ENCODE results near the gene STARD13. TPM values are rescaled to one million over a fixed set of nuclear protein-coding genes. Genes with fewer than 3 reads are reported as not detected.

The STARD13 gene
- total RNA-seq, 1 donor from 2014 or later: 23.6 TPM

DNA sequence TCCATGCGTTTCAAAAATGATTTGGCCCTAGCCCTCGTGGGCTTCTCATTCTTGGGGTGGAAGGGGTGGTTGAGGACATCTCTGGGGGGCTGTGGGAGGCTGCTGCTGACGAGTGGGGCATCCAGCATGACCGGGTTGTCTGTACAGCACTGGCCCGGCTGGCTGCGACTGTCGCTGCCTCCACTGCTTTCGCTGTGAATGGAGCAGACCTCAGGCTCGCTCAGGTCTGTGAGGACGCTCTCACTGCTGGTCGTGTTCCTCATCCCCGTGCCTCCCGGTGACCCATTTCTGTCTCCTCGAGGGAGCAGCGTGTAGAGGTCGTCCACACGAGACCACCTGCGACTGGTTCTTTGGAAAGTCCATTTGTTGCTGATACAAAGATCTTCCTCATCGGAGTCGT is 155.7 kb downstream of the STARD13 start:
- Mint-ChIP-seq H3K4me1 (peaks cover 12% of the 10 kb centered on the region), H3K36me3 (ENCODE audit: low read depth) (peaks cover 27% of the 10 kb centered on the region), H3K4me3 (no peak overlapping the region), H3K27me3 (ENCODE audit: low read depth) (no peaks in the 10 kb centered on the region), H3K27ac (ENCODE audit: unreplicated experiment) (no peak overlapping the region), H3K9me3 (peaks cover 4% of the 10 kb centered on the region)
- DNase-seq (ENCODE audit: low read depth, low spot score): no peak
- TF ChIP-seq, protein P1, sequence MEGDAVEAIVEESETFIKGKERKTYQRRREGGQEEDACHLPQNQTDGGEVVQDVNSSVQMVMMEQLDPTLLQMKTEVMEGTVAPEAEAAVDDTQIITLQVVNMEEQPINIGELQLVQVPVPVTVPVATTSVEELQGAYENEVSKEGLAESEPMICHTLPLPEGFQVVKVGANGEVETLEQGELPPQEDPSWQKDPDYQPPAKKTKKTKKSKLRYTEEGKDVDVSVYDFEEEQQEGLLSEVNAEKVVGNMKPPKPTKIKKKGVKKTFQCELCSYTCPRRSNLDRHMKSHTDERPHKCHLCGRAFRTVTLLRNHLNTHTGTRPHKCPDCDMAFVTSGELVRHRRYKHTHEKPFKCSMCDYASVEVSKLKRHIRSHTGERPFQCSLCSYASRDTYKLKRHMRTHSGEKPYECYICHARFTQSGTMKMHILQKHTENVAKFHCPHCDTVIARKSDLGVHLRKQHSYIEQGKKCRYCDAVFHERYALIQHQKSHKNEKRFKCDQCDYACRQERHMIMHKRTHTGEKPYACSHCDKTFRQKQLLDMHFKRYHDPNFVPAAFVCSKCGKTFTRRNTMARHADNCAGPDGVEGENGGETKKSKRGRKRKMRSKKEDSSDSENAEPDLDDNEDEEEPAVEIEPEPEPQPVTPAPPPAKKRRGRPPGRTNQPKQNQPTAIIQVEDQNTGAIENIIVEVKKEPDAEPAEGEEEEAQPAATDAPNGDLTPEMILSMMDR (conservative IDR thresholded peaks at IDR 0.05): no peak

DNA sequence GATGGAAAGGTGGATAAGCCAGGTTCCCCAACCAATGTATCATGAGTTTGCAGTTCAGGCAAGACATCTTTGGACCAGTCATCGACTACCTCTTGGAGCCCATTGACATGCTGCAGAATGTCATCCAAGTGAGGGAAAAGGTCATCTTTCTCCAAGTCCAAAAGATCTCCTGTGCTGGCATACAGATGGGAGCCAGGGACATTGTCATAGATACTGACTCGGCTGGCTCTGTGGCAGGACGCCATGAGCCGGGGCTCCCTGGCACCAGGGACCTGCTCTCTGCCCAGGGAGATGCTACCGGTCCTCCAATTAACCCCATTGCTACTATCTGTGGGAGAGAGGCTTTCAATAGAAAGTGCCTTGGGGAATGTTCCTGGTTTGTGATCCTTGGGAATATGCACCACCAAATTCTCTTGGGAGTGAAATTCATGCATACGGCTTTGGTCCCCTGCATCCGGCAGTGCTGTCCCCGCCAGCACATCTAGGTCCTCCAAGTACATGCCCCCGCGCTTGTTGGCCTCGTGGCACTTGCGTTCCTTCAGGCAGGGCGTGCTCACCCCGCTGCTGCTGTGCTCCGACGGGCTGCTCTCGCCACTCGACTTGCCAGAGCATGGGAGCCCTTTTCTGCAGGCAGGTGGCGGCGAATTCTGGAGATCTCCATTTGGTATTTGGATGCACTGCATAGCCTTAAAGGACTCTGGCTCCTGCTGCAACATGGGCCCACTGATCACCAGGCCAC is 156.3 kb downstream of the STARD13 start:
- TF ChIP-seq, protein P1 (conservative IDR thresholded peaks at IDR 0.05): no peak
- Mint-ChIP-seq H3K36me3 (ENCODE audit: low read depth) (peaks cover 25% of the 10 kb centered on the region), H3K27ac (ENCODE audit: unreplicated experiment) (no peak overlapping the region), H3K4me1 (peaks cover 12% of the 10 kb centered on the region), H3K4me3 (no peak overlapping the region), H3K27me3 (ENCODE audit: low read depth) (no peaks in the 10 kb centered on the region), H3K9me3 (peaks cover 4% of the 10 kb centered on the region)
- DNase-seq (ENCODE audit: low read depth, low spot score): no peak

DNA sequence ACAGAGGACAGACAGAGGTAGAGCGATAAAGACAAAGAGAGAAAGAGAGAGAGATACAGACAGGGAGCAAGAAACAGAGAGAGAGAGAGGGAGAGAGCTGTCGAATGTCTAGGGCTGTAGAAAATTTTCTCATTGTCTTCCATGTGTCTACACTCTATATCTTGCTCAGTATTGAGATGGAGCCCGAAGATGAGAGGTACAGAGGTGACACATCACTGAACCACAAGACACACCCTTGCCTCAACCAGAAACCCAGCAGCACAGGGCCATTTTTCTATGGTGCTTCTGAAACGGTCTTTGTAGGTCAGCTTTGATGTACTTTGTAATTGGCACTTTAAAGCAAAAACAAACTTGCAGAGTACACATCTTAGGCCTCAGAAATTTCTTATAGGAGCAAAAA is 157.4 kb downstream of the STARD13 start:
- no peak overlapping the region for H3K4me3 Mint-ChIP-seq
- H3K4me1 Mint-ChIP-seq: peaks cover 23% of the 10 kb centered on the region
- TF ChIP-seq, protein P1 (conservative IDR thresholded peaks at IDR 0.05): no peak
- H3K9me3 Mint-ChIP-seq: no peaks in the 10 kb centered on the region
- peaks cover 31% of the 10 kb centered on the region for H3K36me3 Mint-ChIP-seq (ENCODE audit: low read depth)
- DNase-seq (ENCODE audit: low read depth, low spot score): no peak
- no peak overlapping the region for H3K27ac Mint-ChIP-seq (ENCODE audit: unreplicated experiment)
- no peaks in the 10 kb centered on the region for H3K27me3 Mint-ChIP-seq (ENCODE audit: low read depth)

DNA sequence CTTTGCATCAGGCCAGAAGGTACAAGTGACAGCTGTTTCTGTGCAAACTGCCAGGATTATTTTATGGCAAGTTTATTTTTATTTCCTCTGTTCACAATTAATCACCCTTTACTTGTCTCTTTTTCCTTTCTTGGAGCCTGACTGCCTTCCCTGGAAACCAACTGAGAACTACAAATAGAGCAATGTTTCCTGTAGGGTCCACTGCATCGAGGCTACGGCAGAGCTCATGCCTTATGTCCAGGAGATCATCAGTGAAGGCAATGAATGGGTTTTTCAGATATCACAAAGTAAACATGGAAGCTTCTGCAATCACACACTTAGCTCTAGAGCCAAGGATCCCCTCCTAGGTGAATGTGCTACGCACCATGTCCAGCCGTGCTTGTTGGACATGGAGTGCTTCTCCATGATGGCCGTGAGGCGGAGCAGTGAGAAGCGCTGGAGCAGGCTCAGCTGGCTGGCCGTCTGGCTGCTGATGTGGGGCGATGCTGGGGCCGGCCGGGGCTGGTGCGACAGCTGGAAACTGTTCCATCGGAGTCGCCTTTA is 158.5 kb downstream of the STARD13 start:
- no peaks in the 10 kb centered on the region for H3K9me3 Mint-ChIP-seq
- H3K27ac Mint-ChIP-seq (ENCODE audit: unreplicated experiment): no peak overlapping the region
- TF ChIP-seq, protein P1 (conservative IDR thresholded peaks at IDR 0.05): no peak

DNA sequence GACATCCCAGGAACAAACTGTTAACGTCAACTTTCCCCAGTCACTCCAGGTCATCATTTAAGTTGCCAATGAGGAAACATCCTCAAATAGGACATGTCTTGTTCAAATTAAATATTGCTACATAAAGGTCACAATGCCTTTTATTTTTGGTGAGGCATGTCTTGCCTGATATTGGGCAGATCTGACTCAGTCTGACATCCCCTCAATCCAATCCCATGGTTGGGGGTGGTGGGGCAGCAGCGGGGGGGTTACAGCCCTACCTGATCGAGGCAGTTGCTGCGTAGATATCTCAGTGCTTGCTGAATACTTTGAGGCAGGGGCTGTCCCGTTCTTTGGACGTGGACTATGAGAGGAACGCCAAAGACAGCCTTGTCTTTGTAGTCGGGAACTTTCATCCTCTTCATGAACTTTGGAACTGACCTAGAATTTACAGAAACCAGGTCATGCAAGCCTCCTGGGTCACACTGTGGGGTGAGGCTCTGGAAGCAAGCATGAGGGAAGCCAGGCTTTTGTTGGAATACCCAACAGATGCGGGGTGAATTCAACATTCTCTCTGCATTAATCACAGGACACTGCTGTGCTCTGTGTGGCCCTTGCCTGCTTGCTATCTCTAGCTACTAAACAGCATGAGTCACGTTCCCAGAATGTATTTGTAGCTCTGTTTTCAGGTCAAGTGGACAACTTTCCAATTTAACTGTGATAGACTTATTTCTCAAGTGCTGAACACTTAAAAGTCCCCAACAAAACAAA is 159.6 kb downstream of the STARD13 start:
- Mint-ChIP-seq H3K27me3 (ENCODE audit: low read depth) (no peaks in the 10 kb centered on the region), H3K9me3 (no peaks in the 10 kb centered on the region), H3K4me3 (no peak overlapping the region), H3K27ac (ENCODE audit: unreplicated experiment) (peak overlapping the region; percentile 81), H3K4me1 (peaks cover 27% of the 10 kb centered on the region), H3K36me3 (ENCODE audit: low read depth) (peaks cover 33% of the 10 kb centered on the region)
- TF ChIP-seq, protein P1 (conservative IDR thresholded peaks at IDR 0.05): no peak
- no peak for DNase-seq (ENCODE audit: low read depth, low spot score)

More for the DNA sequence above, 158.5 kb downstream of the STARD13 start:
- Mint-ChIP-seq H3K4me1 (peaks cover 27% of the 10 kb centered on the region), H3K27me3 (ENCODE audit: low read depth) (no peaks in the 10 kb centered on the region), H3K4me3 (no peak overlapping the region), H3K36me3 (ENCODE audit: low read depth) (peaks cover 33% of the 10 kb centered on the region)
- no peak for DNase-seq (ENCODE audit: low read depth, low spot score)
